GM12878 (cell line): ENCODE results near the gene KCNC4.

ENCODE experiments used
- CHD1 ChIP-seq: IDR thresholded peaks from 2 replicates; pipeline ENCODE4 v1.6.1; 2012; ENCODE audit warnings: low read depth, low read length, improper control_type of control experiment
- POLR2A ChIP-seq: IDR thresholded peaks from 2 replicates; pipeline ENCODE4 v1.6.1; 2011; ENCODE audit warnings: low read depth, mild to moderate bottlenecking, low read length
- POLR2AphosphoS2 ChIP-seq: IDR thresholded peaks from 2 replicates; pipeline ENCODE4 v1.6.1; 2011; ENCODE audit warnings: low read depth, mild to moderate bottlenecking, low read length, improper control_type of control experiment, moderate library complexity
- SP1 ChIP-seq: IDR thresholded peaks from one replicate; pipeline ENCODE4 v1.6.1; 2011; ENCODE audit warnings: low read depth, low read length
- TARDBP ChIP-seq: IDR thresholded peaks from 2 replicates; pipeline ENCODE4 v1.6.1; 2016; ENCODE audit warnings: borderline replicate concordance
- TF ChIP-seq, protein P1 (sequence below): IDR thresholded peaks from 2 replicates; pipeline ENCODE4 v1.6.1; 2012; ENCODE audit warnings: mild to moderate bottlenecking, low read depth, low read length

DNA sequence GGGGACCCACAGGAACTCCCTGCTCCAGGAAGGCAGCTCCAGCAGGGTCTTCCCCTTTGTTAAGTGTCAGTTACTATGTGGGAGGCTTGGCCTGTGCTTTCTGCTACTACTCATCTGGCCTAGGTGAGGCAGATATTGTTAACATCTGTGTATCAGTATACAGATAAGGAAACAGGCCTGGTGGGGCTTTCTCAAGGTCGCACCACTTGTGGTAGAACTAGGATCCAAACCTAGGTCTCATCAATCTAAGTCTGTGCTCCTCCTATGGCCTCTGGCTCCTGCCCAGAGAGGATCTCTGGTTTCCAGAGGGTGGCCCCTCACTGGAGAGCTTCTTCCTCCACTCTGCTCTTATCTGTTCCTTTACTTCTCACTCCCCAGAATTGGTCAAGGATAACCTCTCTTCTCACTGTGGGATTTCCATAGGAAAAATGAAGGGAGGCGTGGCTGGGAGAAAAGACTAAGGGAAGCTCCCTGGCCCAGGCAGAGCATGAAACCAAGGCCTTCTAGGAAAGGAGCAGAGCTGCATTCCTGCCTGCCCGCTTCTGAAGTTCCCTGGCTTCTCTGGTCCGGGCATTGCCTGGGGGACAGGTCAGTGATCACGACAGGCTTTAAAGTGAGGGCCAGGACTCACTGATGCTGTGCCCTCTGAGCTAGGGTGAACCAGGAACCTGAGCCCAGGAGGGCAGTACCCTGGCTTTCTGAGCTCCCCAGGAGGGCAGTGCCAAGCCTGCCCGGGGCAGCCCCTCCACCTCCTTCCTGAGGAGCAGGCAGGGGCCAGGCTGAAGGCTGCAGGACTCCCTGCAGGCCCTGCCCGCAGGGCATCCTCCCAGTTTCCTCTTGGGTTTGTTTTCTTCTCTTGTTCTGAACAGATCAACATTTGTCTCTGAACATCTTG lies 5.8 kb downstream of the KCNC4 start:
- TF ChIP-seq CHD1 (no peak), POLR2A (no peak), POLR2AphosphoS2 (no peak), SP1 (no peak), TARDBP (no peak)
- TF ChIP-seq, protein P1, sequence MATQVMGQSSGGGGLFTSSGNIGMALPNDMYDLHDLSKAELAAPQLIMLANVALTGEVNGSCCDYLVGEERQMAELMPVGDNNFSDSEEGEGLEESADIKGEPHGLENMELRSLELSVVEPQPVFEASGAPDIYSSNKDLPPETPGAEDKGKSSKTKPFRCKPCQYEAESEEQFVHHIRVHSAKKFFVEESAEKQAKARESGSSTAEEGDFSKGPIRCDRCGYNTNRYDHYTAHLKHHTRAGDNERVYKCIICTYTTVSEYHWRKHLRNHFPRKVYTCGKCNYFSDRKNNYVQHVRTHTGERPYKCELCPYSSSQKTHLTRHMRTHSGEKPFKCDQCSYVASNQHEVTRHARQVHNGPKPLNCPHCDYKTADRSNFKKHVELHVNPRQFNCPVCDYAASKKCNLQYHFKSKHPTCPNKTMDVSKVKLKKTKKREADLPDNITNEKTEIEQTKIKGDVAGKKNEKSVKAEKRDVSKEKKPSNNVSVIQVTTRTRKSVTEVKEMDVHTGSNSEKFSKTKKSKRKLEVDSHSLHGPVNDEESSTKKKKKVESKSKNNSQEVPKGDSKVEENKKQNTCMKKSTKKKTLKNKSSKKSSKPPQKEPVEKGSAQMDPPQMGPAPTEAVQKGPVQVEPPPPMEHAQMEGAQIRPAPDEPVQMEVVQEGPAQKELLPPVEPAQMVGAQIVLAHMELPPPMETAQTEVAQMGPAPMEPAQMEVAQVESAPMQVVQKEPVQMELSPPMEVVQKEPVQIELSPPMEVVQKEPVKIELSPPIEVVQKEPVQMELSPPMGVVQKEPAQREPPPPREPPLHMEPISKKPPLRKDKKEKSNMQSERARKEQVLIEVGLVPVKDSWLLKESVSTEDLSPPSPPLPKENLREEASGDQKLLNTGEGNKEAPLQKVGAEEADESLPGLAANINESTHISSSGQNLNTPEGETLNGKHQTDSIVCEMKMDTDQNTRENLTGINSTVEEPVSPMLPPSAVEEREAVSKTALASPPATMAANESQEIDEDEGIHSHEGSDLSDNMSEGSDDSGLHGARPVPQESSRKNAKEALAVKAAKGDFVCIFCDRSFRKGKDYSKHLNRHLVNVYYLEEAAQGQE, result no peak
